SKM-1 (cell line): ENCODE results near the gene PCNX1.

Source experiments
- DNase-seq: peaks from one replicate; lab custom pipeline; 2025; ENCODE audit not compliant: unreplicated experiment; lab: John Stamatoyannopoulos, UW

Gene PCNX1

GRCh38 chr14:70956511-70956910 lies 49.3 kb downstream of the PCNX1 start:
- DNase-seq = no peak

- DNase-seq = no peak
These were observed 50.5 kb downstream of the PCNX1 start for GRCh38 chr14:70957710-70958109.

- DNase-seq = no peak
These were observed 55.7 kb downstream of the PCNX1 start for GRCh38 chr14:70962935-70963334.

GRCh38 chr14:70964492-70964891 lies 57.2 kb downstream of the PCNX1 start:
- no peak for DNase-seq

- no peak for DNase-seq
These were observed 64.3 kb downstream of the PCNX1 start for GRCh38 chr14:70971560-70971959.

GRCh38 chr14:70972107-70972976 lies 65.1 kb downstream of the PCNX1 start:
- DNase-seq = peak; percentile 25

- no peak for DNase-seq
These were observed 69.3 kb downstream of the PCNX1 start for GRCh38 chr14:70976591-70976990.

GRCh38 chr14:70981000-70981952 lies 74.0 kb downstream of the PCNX1 start:
- no peak for DNase-seq

GRCh38 chr14:70982200-70982599 lies 74.9 kb downstream of the PCNX1 start:
- DNase-seq = no peak

GRCh38 chr14:70987041-70987440 lies 79.8 kb downstream of the PCNX1 start:
- DNase-seq = no peak

GRCh38 chr14:70988452-70988851 lies 81.2 kb downstream of the PCNX1 start:
- no peak for DNase-seq

GRCh38 chr14:70993931-70994330 lies 86.7 kb downstream of the PCNX1 start:
- DNase-seq = no peak

GRCh38 chr14:70995211-70995610 lies 88.0 kb downstream of the PCNX1 start:
- DNase-seq = no peak

- DNase-seq = no peak
These were observed 88.4 kb downstream of the PCNX1 start for GRCh38 chr14:70995671-70996070.

GRCh38 chr14:70999117-70999516 lies 91.9 kb downstream of the PCNX1 start:
- no peak for DNase-seq

GRCh38 chr14:71000091-71000490 lies 92.8 kb downstream of the PCNX1 start:
- no peak for DNase-seq

- no peak for DNase-seq
These were observed 94.5 kb downstream of the PCNX1 start for GRCh38 chr14:71001742-71002141.

GRCh38 chr14:71003156-71003555 lies 95.9 kb downstream of the PCNX1 start:
- no peak for DNase-seq

- no peak for DNase-seq
These were observed 97.2 kb downstream of the PCNX1 start for GRCh38 chr14:71004481-71004880.

GRCh38 chr14:71005076-71005475 lies 97.8 kb downstream of the PCNX1 start:
- DNase-seq = no peak

GRCh38 chr14:71006200-71006563 lies 98.9 kb downstream of the PCNX1 start:
- DNase-seq = no peak

GRCh38 chr14:71011479-71011878 lies 104.2 kb downstream of the PCNX1 start:
- no peak for DNase-seq
